GM18867 (cell line): ENCODE results near the gene MYO1D.
A peak's percentile ranks its signal among the peaks of the same experiment; 100 is the strongest.
"Not testable (repeated sequence)": the region's sequence is repeated elsewhere in the genome, so short reads cannot be mapped to it uniquely, and the experiment has no call there.

Source experiments
- ATAC-seq: cut with Tn5 transposase; IDR thresholded peaks from one replicate; pipeline ENCODE4 v1.9.1; 2021; ENCODE audit warnings: mild to moderate bottlenecking, moderate library complexity; ENCODE audit not compliant: unreplicated experiment

MYO1D gene

DNA sequence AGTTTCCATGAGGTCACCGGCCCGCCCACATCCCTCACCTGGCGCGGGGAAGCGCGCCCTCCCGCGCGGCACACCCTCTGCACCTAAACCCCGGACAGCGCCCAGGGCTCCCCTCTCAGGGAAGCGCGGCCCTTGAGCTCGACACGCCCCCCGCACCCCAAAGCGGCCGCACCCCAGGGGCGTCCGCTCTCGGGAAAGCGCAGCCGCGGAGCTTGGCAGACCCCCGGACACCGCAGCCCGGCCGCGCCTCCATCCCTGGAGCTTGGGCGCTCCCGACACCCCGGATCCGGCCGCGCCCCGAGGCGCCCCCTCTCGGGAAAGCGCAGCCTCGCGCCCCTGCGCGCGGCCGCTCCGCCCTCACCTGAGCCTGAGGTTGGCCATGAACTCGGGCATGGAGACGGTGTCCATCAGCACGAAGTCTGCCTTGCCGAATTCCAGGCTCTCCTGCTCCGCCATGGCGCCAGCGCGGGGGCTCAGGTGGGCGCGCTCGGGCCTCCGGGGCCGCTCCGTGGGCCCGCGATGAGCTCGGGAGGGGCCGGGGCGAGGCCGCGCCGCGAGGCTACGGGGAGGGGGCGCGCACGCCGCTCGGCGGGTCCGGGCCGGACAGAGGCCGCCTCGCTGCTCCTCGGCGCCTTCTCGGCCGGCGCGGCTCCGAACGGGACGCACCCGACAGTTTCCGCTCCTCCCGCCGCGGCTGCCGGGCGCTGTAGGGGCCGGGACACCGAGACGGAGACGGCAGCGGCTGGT, at the start of gene MYO1D:
MYO1D (minus strand) TSS at position 708 of the 747 bp plus-strand sequence; CDS start at position 456, 252 bp downstream.
- ATAC-seq = peak; percentile 49

DNA sequence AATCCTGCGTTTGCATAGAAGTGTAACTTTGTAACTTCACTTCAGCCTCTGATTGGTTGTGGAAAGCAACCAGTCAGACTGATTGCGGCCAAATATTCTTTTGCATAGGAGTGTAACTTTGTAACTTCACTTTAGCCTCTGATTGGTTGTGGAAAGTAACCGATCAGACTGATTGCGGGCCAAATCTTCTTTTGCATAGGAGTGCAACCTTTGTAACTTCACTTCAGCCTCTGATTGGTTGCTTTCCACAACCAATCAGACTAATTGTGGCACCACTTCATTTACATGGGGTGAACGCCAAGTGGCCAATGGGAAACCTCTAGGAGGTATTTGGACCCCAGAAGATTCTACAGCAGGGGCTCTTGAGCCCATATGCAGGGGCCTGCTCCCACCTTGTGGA, 49.3 kb upstream of the MYO1D start:
- no peak for ATAC-seq

DNA sequence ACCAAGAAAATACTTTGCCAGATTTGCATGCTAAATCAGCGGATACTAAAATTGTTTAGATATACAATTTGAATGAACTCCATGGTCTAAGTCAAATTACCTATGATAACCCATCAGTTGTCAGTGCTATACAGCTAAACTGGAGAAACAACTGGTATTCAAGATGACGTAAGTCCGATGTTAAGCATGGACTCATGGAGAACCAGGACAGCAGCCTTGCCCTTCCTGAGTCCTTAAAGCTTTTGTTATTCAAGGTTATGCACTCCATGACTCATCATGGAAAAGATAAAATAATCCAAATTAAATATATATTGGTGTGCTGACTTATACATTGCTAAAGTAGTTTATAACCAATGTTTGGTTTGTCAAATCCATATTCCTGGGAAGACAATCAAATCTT, 47.0 kb upstream of the MYO1D start:
- not testable (repeated sequence) for ATAC-seq

DNA sequence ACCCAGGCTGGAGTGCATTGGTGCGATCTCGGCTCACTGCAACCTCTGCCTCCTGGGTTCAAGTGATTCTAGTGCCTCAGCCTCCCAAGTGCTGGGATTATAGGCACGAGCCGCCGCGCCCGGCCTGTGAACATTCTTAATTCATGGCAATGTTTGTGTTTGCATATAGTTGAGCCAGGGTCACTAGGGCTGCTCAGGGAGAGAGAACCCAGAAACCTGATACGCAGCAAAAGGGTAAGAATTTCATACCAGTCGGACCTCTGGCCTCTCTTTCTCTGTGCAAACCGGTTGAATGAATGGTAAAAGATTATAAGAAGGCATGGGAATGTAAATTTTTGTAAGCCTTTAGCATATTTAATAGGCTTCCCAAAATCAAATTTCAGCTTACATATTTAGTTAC, 44.1 kb upstream of the MYO1D start:
- ATAC-seq = no peak

DNA sequence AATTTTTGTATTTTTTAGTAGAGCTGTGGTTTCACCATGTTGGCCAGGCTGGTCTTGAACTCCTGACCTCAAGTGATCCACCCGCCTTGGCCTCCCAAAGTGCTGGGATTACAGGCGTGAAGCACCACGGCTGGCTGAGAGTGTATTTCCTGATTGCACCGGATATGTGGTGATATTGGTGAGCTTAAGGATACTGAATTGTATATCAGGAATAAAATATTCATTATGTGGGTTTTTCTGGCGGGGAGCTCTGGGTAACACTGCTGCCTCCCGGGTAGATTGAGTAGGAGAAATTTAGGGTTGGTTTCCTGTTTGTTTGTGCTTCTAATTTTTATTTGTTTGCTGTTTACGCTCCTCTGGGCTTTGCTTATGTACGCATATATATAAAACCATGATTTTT, 43.4 kb upstream of the MYO1D start:
- ATAC-seq = no peak

DNA sequence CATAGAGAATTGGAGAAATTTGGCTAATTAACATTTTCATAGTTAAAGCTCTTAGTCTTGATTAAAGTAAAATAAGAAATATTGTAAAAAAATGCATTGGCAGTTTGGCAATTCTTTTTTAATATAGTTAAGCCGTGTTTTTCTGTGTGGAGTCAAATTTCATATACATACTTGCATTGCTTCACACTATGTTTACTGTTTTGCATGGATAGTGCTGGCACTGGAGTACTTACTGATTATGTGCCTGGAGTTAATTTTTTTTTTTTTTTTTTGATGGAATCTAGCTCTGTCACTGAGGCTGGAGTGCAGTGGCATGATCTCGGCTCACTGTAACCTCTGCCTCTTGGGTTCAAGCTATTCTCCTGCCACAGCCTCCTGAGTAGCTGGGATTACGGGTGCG, 43.0 kb upstream of the MYO1D start:
- ATAC-seq = not testable (repeated sequence)

DNA sequence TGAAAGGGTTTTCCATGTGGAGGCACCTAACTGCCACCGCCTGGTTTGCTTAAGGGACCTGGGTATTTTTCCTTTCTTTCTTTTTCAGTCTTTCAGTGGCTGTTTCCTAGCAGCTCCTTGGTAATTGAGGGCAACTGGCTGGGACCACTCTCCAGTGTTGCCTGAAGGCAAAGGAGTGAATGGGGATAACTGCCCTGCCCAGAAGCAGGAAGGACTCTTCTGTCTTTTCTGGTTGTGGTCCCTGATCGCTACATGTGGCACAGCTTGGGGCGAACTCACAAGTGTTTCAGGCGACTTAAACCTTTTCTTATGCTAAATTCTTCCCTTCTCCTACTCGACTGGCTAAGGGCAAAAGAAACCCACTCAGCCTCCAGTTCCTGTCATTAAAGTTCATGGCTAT, 40.9 kb upstream of the MYO1D start:
- no peak for ATAC-seq

DNA sequence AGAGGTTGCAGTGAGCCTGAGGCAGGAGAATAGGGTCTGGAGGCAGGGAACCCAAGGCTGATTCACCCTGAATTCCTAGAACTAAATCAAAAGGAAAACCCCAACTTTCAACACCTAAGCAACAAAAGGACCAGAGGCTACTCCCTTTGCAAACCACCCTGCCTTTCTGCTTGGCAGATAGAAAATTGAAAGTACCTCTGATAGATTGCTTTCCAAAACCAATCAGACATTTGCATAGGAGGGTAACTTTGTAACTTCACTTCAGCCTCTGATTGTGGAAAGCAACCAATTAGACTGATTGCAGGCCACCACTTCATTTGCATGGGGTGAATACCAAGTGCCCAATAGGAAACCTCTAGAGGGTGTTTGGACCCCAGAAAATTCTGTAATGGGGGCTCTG, 40.2 kb upstream of the MYO1D start:
- no peak for ATAC-seq

DNA sequence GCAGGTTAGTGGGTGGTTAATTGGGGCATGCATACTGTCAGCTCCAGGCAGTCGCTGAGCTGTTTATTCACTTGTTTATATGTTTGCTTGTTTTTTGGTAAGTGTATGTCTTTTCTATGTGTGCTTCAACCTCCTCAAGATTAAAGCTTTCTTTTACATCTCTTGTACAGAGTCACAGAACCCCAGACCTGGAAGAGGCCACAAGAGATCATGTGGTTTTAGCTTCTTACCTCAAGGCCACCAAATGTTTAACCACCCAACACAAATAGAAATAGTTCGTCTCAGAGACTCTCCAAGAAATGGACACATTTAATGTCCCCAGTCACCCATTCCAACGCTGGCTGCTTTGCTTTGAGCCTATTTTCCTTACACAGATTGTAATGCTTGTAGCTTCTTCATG, 39.2 kb upstream of the MYO1D start:
- ATAC-seq = no peak

DNA sequence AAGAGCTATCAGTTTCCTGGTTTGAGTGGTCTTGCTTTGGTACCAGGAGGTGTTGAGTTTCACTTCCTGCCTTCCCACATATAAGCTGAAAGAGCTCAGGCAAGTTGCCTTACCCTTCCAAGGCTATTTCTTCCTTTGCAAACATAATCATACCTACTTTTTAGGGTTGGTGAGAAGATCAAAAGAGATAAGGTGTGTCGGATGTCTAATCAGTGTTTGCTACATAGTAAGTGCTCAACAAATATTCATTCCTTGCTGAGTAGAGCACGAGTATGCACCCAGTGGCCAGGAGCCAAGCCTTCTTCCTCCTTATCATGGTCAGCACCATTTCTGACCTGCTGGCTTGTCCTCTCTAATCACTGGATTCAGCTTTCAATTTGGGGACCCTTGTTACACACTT, 38.3 kb upstream of the MYO1D start:
- no peak for ATAC-seq

DNA sequence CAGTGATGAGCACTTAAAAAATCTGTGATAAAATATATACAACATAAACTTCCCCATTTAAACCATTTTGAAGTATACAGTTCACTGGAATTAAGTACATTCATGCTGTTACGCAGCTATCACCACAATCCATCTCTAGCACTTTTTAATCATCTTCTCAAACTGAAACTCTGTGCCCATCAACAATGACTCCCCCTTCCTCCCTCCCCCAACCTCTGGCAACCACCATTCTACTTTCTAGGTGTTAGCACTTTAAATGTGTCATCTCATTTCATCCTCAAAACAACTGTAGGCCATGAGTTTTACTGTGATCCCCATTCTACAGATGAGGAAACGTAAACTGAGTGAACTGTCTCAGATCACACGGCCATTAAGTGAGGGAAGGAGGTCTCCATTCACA, 37.3 kb upstream of the MYO1D start:
- ATAC-seq = no peak

DNA sequence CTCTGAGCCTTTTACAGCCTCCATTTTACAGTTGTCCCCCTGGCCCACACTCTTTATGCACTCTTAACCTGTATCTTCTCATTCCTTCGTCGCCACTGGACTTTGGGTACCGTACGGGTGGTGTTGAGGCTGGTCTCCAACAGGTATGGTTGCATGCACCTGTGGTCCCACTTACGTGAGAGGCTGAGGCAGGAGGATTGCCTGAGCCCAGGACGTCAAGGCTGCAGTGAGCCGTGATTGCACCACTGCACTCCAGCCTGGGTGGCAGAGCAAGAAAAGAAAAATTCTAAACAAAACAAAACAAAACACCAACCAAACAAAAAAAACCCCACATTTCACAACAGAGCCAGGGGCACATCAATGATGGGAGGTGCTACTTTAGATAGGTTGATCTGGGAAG, 36.7 kb upstream of the MYO1D start:
- no peak for ATAC-seq

DNA sequence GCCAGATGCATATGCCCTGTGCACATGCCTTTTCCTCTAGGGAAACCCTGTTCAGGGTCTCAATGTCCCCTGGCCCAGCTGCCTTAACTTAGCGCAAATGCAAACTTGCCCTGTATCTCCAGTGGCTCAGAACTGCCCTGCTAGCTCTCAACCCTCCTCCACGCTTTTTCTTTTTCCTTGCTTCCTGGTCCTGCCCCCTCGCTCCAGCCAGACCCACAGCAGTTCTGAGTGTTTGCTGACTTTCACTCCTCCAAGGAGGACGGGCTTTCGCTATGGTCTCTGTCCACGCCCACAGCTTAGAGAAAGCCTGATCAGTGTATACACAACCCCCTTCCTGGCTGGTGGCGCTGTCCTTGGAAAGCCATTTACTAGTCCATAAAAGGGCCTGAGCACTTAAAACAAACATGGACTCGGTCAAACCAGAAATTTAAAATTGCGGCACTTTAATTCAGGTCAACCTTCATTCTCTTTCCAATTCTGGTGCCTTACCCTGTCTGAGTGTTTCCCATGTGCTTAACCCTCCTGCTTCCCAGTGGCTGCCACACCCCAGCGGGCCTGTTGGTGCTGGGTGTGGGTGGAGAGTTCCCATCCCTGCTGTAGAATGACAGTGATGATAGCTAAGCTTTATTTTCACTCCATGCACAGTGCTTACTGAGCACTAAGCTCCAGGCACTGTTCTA, 35.4 kb upstream of the MYO1D start:
- no peak for ATAC-seq

DNA sequence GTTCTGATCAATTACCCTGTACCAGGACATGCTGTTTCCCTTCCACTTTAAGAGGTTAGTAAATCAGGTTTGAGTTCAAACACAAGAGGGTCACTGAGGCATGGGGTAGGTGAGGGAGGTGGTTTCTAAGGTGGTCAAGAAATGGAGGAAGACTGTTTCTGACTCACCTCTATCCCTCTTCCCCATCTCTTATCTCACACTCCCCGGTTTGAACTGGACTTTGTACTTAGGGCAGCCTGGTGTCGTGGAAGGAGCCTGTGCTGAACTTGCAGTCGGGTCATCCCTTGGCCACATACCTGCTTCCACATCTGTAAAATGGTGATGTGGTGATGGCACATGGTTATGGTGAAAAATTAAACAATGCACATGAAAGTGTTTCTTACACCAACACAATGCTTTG, 33.8 kb upstream of the MYO1D start:
- ATAC-seq = no peak

DNA sequence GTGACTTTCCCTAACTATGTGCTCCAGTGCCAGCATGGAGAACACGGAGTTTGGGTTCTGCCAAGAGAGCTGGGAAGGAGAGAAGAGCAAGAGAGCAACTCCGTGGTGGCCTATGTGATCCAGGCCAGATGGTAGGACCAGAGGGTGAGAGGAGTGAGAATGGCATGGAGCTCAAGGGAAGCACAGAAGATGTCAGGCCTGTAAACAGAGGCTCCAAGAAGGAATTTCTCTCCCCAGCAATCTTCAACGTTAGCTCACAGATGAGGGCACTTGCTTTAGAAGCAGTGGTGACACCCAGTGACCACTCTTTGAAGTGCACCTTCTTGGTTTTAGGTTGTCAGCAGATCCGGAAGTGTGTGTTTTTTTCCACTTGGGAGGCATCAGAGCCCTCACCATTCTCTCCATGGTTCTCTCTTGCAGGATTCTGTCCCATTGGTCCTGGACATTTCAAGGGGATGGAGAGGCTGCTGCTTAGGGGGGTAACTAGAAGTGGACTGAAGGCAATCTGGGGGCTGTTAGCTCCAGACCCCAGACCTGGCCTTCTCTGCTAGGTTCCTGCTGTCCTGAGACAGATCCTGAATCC, 33.0 kb upstream of the MYO1D start:
- ATAC-seq = no peak

DNA sequence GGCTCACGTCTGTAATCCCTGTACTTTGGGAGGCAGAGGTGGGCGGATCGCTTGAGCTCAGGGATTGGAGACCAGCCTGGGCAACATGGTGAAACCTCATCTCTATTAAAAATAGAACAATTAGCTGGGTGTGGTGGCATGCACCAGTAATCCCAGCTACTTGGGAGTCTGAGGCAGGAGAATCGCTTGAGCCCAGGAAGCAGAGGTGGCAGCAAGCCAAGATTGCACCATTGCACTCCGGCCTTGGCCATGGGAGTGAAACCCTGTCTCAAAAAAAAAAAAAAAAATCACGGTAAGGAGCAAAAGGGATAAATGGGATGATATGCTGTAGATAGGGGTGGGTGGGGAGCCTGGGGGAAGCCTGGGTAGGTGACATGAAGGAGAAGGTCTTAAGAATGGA, 30.7 kb upstream of the MYO1D start:
- no peak for ATAC-seq

DNA sequence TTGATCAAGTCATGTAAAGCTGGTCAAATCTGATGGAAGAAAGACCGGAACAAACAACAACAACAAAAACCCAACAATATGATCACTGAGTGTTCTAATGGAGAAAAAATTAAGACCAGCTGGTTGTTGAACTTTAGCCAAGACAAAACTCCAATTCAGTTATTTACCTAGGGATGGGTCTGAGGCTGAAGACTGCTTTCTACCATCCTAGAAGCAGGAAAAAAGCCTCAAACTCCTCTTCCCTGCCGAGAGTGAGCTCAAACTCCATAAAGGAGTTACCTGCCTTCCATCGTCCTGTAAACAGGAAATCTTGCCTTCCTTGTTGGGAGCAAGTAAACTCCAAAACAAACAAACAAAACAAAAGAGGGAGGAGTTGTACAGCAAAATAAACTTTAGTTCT, 28.0 kb upstream of the MYO1D start:
- ATAC-seq = no peak

DNA sequence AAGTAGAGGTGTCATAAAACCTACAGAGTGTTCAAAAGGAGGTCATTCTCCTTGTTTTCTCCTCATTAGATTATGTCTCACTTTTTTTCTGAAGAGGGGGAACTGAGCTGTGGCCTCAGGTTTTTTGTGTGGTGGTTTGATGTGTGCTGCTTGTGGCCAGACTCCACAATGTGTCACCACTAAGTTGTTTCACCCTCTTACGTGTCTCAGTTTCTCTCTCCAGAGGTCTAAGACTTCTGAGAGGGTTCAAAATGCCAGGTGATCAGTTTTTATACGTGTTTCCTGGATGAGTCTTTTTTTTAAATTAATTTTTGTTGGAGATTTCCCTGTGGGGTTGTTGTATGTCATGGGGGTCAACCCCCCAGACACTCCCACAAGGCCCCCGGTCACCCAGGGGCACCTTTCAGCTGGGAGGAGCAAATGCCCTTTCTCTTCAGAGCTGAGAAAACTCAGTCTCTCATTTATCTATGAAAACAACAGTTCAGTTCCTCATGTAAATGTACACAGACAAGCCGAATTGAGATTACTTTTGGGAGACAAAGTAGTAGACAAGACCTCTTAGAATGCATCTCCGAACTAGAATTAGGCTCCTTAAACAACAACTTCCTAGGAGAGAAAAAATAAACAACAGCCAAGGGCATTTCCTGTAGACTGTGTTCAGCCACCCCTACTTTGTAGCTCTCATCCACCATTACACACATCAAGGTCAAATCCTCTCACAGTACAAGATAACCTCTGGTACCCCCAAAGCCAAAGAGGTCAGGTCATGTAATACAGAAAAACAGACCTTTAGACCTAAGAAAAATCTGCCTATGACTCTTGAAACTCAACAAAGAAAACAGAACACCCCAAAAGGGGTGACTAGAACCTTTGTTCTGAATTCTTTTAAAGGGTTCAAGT, 27.1 kb upstream of the MYO1D start:
- no peak for ATAC-seq

DNA sequence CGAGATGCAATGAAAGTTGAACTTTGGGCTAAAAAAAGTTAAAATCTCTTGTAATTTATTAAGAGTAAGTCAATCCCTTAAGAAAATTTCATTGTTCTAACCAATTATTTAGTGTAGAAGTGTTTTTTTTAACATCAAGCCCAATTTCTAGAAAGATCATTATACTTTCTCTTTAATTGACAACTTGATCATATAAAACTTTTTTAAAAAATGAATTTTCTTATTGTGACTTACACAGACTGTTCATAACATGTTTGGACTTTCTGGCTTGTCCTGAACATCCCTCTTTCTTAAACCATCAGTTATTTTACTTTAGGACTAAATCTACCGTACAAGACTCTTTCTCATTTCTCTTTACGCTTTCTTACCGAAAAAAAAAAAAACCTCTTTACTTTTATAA, 24.8 kb upstream of the MYO1D start:
- no peak for ATAC-seq

DNA sequence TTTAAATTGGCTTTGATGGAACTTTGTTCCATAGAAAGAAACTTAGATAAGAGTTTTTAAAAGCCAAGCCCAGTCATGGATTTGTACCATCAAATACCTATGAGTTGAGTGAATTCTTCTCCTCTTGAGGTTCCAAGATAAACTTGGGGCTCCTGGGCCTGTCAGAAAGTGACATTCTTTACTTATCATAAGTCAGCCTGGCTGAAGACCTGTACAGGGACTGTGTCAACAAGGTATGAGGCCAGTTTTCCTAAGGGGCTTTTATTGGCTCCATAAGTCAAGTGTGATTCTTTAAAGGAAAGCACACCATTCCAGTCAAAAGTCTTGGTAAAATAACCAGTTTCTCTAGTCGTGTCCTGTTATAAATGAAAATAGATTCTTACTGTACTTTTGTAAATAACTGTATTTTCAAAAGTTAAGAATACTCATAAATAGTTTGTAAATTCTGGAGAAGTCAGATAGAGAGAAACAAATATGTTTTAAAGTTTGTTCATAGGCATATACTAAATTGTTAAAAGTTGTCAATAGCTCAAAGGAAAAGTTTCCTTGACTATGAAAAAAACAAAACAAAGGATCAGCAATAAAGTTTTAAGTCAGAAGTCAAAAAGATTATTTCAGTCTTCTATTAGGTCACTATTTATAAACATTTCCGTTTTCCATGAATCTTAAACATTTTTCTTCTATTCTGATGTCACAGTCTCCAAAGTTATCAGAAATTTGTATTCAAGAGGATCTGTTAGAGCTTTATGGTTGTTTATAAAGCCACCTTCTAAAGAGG, 22.5 kb upstream of the MYO1D start:
- no peak for ATAC-seq
